HepG2 (cell line): ENCODE results near the gene BRMS1. TPM values are rescaled to one million over a fixed set of nuclear protein-coding genes. Genes with fewer than 3 reads are reported as not detected.

Source experiments
- ATM ChIP-seq: fragments of 450-650 bp; IDR thresholded peaks from 2 replicates; pipeline ENCODE4 v1.7.1; 2017; ENCODE audit warnings: mild to moderate bottlenecking, borderline replicate concordance
- CBX5 ChIP-seq: sonication (generic); formaldehyde crosslinking; IDR thresholded peaks from 2 replicates; pipeline ENCODE4 v1.4.0; 2020; ENCODE audit warnings: missing genetic modification reagents, borderline replicate concordance
- ELF3 ChIP-seq: IDR thresholded peaks from 2 replicates; pipeline ENCODE4 v1.6.1; 2016; ENCODE audit warnings: missing genetic modification reagents, missing compliant biosample characterization
- GABPA ChIP-seq, 2 experiments: IDR thresholded peaks; 2 replicates each; pipeline ENCODE4 v1.6.1; 2011 to 2016; ENCODE audit warnings: low read depth in 2 of 2, low read length in 1 of 2, missing biosample characterization in 1 of 2, missing genetic modification characterization in 1 of 2
- HDAC1 ChIP-seq: sonication (generic); formaldehyde crosslinking; IDR thresholded peaks from 2 replicates; pipeline ENCODE4 v1.5.1; 2020; ENCODE audit warnings: mild to moderate bottlenecking, missing genetic modification reagents
- HNRNPK ChIP-seq: fragments of 200-400 bp; formaldehyde crosslinking; IDR thresholded peaks from 2 replicates; pipeline ENCODE4 v1.6.1; 2018; ENCODE audit warnings: low read length, low read depth, moderate library complexity, mild to moderate bottlenecking; ENCODE audit not compliant: poor library complexity, severe bottlenecking
- KLF13 ChIP-seq: sonication (generic); formaldehyde crosslinking; IDR thresholded peaks from 2 replicates; pipeline ENCODE4 v1.4.0; 2020; ENCODE audit warnings: mild to moderate bottlenecking, missing genetic modification reagents
- MYC ChIP-seq: sonication (generic); formaldehyde crosslinking; IDR thresholded peaks from 2 replicates; pipeline ENCODE4 v1.9.0; 2021; ENCODE audit warnings: missing genetic modification reagents, borderline replicate concordance
- NR1H2 ChIP-seq: sonication (generic); formaldehyde crosslinking; IDR thresholded peaks from 2 replicates; pipeline ENCODE4 v1.8.1; 2022; ENCODE audit warnings: low read depth, missing genetic modification reagents, borderline replicate concordance
- POLR2A ChIP-seq, 2 experiments: IDR thresholded peaks; 2 replicates each; pipeline ENCODE4 v1.6.1; 2011; ENCODE audit warnings: low read depth in 2 of 2, low read length in 2 of 2, mild to moderate bottlenecking in 1 of 2, moderate library complexity in 1 of 2; ENCODE audit not compliant: insufficient read depth in 1 of 2
- SALL2 ChIP-seq: sonication (generic); formaldehyde crosslinking; IDR thresholded peaks from 2 replicates; pipeline ENCODE4 v1.8.1; 2023; ENCODE audit warnings: mild to moderate bottlenecking, missing genetic modification reagents, inconsistent platforms
- SMYD3 ChIP-seq: sonication (generic); formaldehyde crosslinking; IDR thresholded peaks from 2 replicates; pipeline ENCODE4 v1.8.1; 2023; ENCODE audit warnings: mild to moderate bottlenecking, missing genetic modification reagents
- SP2 ChIP-seq: sonication (generic); formaldehyde crosslinking; IDR thresholded peaks from 2 replicates; pipeline ENCODE4 v1.5.1; 2020; ENCODE audit warnings: mild to moderate bottlenecking, missing genetic modification reagents
- ZFP82 ChIP-seq: sonication (generic); formaldehyde crosslinking; IDR thresholded peaks from 2 replicates; pipeline ENCODE4 v1.5.1; 2020; ENCODE audit warnings: mild to moderate bottlenecking, missing genetic modification reagents, borderline replicate concordance
- ZNF10 ChIP-seq: sonication (generic); formaldehyde crosslinking; IDR thresholded peaks from 2 replicates; pipeline ENCODE4 v1.4.0; 2020; ENCODE audit warnings: mild to moderate bottlenecking, low read depth, missing genetic modification reagents, borderline replicate concordance
- ZNF225 ChIP-seq: sonication (generic); formaldehyde crosslinking; IDR thresholded peaks from 2 replicates; pipeline ENCODE4 v1.4.0; 2020; ENCODE audit warnings: mild to moderate bottlenecking, missing genetic modification reagents
- ZNF235 ChIP-seq: sonication (generic); formaldehyde crosslinking; IDR thresholded peaks from 2 replicates; pipeline ENCODE4 v1.8.1; 2023; ENCODE audit warnings: mild to moderate bottlenecking, missing genetic modification reagents, borderline replicate concordance
- ZNF530 ChIP-seq: sonication (generic); formaldehyde crosslinking; IDR thresholded peaks from 2 replicates; pipeline ENCODE4 v1.5.0; 2020; ENCODE audit warnings: low read depth, mild to moderate bottlenecking, missing genetic modification reagents
- ZNF572 ChIP-seq: sonication (generic); formaldehyde crosslinking; IDR thresholded peaks from 2 replicates; pipeline ENCODE4 v1.5.1; 2020; ENCODE audit warnings: mild to moderate bottlenecking, missing genetic modification reagents
- polyA plus RNA-seq, 8 experiments: library from polyadenylated mRNA; depleted of rRNA in 3 of 8; stranded (reverse) in 7 of 8; unstranded in 1 of 8; fragments of >200 nt; fragmentation: Illumina TruSeq in 4 of 8; extraction: Trizol in 4 of 8; gene quantifications; 2 replicates each; pipeline versions ENCODE4 v1.2.1 to v1.2.3, GENCODE V29; 2011 to 2016; ENCODE audit warnings: low read depth in 4 of 8, missing spikeins in 1 of 8, mixed read lengths in 1 of 8; ENCODE audit not compliant: insufficient read depth in 1 of 8
- total RNA-seq, 5 experiments: library from RNA; depleted of rRNA; stranded (reverse); fragments of >200 nt; fragmentation: Illumina TruSeq; extraction: Trizol; gene quantifications; 2 replicates each; pipeline ENCODE4 v1.2.3, GENCODE V29; 2016; ENCODE audit warnings: low read depth in 1 of 5
- TF ChIP-seq, protein P1 (sequence below): sonication (generic); formaldehyde crosslinking; IDR thresholded peaks from 2 replicates; pipeline ENCODE4 v1.5.0; 2020; ENCODE audit warnings: missing genetic modification reagents, mild to moderate bottlenecking, borderline replicate concordance
- TF ChIP-seq, protein P2 (sequence below): sonication (generic); formaldehyde crosslinking; IDR thresholded peaks from 2 replicates; pipeline ENCODE4 v1.8.1; 2023; ENCODE audit warnings: missing genetic modification reagents, inconsistent platforms, borderline replicate concordance
- TF ChIP-seq, protein P3 (sequence below): sonication (generic); formaldehyde crosslinking; IDR thresholded peaks from 2 replicates; pipeline ENCODE4 v1.5.0; 2020; ENCODE audit warnings: mild to moderate bottlenecking, missing genetic modification reagents
- TF ChIP-seq, protein P4 (sequence below): sonication (generic); formaldehyde crosslinking; conservative IDR thresholded peaks from 2 replicates; pipeline ENCODE4 v1.4.0; 2020; ENCODE audit warnings: missing genetic modification reagents
- TF ChIP-seq, protein P5 (sequence below): IDR thresholded peaks from 2 replicates; pipeline ENCODE4 v1.6.1; 2016

The BRMS1 gene
- total and polyA plus RNA-seq, 2 of the 13 experiments (the other 11 are each of a cell fraction or from before 2014, with no cell fraction given) = 15.8 to 55.7 TPM

DNA sequence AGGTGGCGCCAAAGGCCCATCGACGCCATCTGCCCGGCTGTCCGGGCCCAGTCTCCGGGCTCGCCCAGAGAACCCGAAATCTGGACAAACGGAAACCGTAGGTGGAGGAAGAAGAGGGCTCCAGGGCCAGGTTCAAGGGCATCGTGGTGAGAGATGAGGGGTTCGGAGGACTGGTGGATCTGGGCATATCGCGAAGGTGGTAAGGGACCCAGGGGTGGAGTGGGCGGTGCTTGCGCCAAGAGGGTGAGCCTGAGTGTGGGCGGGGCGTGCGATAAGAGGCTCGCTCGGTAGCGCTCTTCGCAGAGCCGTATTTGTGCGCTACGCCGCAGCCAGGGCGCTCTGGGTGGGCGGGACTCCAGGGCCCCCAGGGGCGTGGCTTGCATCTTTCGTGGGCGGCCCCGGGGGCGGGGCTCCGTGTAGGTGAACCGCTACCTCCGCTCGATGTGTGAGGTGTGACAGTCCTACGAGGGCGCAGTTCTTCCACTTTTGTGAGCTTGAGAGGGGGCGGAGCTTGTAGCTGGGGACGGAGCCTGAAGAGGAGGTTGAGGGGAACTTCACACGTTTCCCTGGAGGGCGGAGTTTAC, 32.8 kb downstream of the BRMS1 start (continued):
- TF ChIP-seq ATM (no peak), HDAC1 (CRISPR knock-in tag) (peak; percentile 48; the same call in 1 of the 2 replicates), SALL2 (CRISPR knock-in tag) (peak; percentile 73; the same call in 1 of the 2 replicates), MYC (CRISPR knock-in tag) (peak; percentile 19; the same call in 1 of the 2 replicates), ZNF225 (CRISPR knock-in tag) (0 out of 2 replicates have a peak, but pooled peaks have one; percentile 56), ZNF235 (CRISPR knock-in tag) (no peak), ELF3 (CRISPR knock-in tag) (no peak), ZNF10 (CRISPR knock-in tag) (no peak), GABPA (IDR thresholded peaks at IDR 0.05; ENCODE audit: low read depth, low read length) (no peak), GABPA (CRISPR knock-in tag; IDR thresholded peaks at IDR 0.05; ENCODE audit: low read depth) (no peak), SP2 (CRISPR knock-in tag) (peak; percentile 21; the same call in 1 of the 2 replicates), ZNF530 (CRISPR knock-in tag) (no peak), CBX5 (peak; percentile 69; the same call in 1 of the 2 replicates), SMYD3 (CRISPR knock-in tag) (no peak), ZNF572 (CRISPR knock-in tag) (peak; percentile 98), KLF13 (CRISPR knock-in tag) (peak; percentile 14; the same call in 1 of the 2 replicates), HNRNPK (no peak), POLR2A (IDR thresholded peaks at IDR 0.05; ENCODE audit: insufficient read depth in 1 of 2, low read depth in 2 of 2, low read length in 2 of 2) (peak in 1 of 2 experiments; percentile 62; a peak in 1 of 4 replicates), ZFP82 (CRISPR knock-in tag) (no peak), NR1H2 (no peak)
- TF ChIP-seq, protein P1, sequence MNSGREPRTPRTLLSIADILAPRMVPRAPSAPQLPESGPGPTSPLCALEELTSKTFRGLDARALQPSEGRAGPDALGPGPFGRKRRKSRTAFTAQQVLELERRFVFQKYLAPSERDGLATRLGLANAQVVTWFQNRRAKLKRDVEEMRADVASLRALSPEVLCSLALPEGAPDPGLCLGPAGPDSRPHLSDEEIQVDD = no peak
- TF ChIP-seq, protein P2, sequence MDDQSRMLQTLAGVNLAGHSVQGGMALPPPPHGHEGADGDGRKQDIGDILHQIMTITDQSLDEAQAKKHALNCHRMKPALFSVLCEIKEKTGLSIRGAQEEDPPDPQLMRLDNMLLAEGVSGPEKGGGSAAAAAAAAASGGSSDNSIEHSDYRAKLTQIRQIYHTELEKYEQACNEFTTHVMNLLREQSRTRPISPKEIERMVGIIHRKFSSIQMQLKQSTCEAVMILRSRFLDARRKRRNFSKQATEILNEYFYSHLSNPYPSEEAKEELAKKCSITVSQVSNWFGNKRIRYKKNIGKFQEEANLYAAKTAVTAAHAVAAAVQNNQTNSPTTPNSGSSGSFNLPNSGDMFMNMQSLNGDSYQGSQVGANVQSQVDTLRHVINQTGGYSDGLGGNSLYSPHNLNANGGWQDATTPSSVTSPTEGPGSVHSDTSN (CRISPR knock-in tag) = no peak
- TF ChIP-seq, protein P3, sequence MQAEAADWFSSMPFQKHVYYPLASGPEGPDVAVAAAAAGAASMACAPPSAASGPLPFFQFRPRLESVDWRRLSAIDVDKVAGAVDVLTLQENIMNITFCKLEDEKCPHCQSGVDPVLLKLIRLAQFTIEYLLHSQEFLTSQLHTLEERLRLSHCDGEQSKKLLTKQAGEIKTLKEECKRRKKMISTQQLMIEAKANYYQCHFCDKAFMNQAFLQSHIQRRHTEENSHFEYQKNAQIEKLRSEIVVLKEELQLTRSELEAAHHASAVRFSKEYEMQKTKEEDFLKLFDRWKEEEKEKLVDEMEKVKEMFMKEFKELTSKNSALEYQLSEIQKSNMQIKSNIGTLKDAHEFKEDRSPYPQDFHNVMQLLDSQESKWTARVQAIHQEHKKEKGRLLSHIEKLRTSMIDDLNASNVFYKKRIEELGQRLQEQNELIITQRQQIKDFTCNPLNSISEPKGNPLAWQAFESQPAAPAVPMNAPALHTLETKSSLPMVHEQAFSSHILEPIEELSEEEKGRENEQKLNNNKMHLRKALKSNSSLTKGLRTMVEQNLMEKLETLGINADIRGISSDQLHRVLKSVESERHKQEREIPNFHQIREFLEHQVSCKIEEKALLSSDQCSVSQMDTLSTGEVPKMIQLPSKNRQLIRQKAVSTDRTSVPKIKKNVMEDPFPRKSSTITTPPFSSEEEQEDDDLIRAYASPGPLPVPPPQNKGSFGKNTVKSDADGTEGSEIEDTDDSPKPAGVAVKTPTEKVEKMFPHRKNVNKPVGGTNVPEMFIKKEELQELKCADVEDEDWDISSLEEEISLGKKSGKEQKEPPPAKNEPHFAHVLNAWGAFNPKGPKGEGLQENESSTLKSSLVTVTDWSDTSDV (CRISPR knock-in tag) = no peak
- TF ChIP-seq, protein P4, sequence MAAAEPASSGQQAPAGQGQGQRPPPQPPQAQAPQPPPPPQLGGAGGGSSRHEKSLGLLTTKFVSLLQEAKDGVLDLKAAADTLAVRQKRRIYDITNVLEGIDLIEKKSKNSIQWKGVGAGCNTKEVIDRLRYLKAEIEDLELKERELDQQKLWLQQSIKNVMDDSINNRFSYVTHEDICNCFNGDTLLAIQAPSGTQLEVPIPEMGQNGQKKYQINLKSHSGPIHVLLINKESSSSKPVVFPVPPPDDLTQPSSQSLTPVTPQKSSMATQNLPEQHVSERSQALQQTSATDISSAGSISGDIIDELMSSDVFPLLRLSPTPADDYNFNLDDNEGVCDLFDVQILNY (CRISPR knock-in tag) = no peak
- TF ChIP-seq, protein P5, sequence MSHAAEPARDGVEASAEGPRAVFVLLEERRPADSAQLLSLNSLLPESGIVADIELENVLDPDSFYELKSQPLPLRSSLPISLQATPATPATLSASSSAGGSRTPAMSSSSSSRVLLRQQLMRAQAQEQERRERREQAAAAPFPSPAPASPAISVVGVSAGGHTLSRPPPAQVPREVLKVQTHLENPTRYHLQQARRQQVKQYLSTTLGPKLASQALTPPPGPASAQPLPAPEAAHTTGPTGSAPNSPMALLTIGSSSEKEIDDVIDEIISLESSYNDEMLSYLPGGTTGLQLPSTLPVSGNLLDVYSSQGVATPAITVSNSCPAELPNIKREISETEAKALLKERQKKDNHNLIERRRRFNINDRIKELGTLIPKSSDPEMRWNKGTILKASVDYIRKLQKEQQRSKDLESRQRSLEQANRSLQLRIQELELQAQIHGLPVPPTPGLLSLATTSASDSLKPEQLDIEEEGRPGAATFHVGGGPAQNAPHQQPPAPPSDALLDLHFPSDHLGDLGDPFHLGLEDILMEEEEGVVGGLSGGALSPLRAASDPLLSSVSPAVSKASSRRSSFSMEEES (CRISPR knock-in tag) = no peak
